ENCODE results near the gene AGAP1.

- TF ChIP-seq TAF1 (IDR thresholded peaks at IDR 0.05; ENCODE audit: borderline replicate concordance, low read depth, low read length) (no peak), POLR2A (IDR thresholded peaks at IDR 0.05; ENCODE audit: low read depth, low read length) (no peak), POLR2AphosphoS5 (IDR thresholded peaks at IDR 0.05; ENCODE audit: low read depth, low read length) (no peak)
These were observed 98.1 kb downstream of the AGAP1 start for GRCh38 chr2:235591921-235592320.

All from GM12892 (cell line).